HEK293 (cell line): ENCODE measurements around the gene RAF1.

Source experiments
- CTCF ChIA-PET: fragments of 350-600 bp; formaldehyde crosslinking; extraction: SDS; loops from one replicate; lab custom pipeline; 2021; ENCODE audit warnings: antibody characterized with exemption; lab: Yijun Ruan, JAX
- POLR2A ChIA-PET: fragments of 300-600 bp; formaldehyde crosslinking; extraction: SDS; loops from one replicate; lab custom pipeline; 2020; ENCODE audit warnings: antibody characterized with exemption, inconsistent platforms; lab: Yijun Ruan, JAX
- H3K27ac ChIP-seq: fragments of 200-500 bp; sonication (Bioruptor generic); 2 replicates; pipeline ENCODE4 v1.5.1; 2014; ENCODE audit warnings: low read depth, low read length, control low read depth, inconsistent platforms; ENCODE audit errors: extremely low read depth
- H3K36me3 ChIP-seq, 2 experiments: fragments of 200-500 bp in 1 of 2; sonication (Bioruptor generic) in 1 of 2; 1 replicate in 1 of 2; 2 replicates in 1 of 2; pipeline ENCODE4 v1.5.1; 2014 to 2017; ENCODE audit warnings: inconsistent platforms in 2 of 2, low read length in 2 of 2; ENCODE audit not compliant: control insufficient read depth in 2 of 2, insufficient read depth in 1 of 2
- H3K4me1 ChIP-seq: fragments of 200-500 bp; sonication (Bioruptor generic); 2 replicates; pipeline ENCODE4 v1.5.1; 2014; ENCODE audit warnings: mild to moderate bottlenecking, low read length, inconsistent platforms; ENCODE audit not compliant: control insufficient read depth, insufficient read depth
- H3K4me3 ChIP-seq: 2 replicates; pipeline ENCODE4 v1.5.1; 2011; ENCODE audit warnings: low read depth, mild to moderate bottlenecking, control low read depth, low read length, moderate library complexity
- H3K9me3 ChIP-seq: fragments of 200-500 bp; sonication (Bioruptor generic); 2 replicates; pipeline ENCODE4 v1.5.1; 2014; ENCODE audit warnings: low read depth, low read length, inconsistent platforms; ENCODE audit not compliant: control insufficient read depth, insufficient read depth
- BCL11B ChIP-seq: fragments of 450-650 bp; formaldehyde crosslinking; IDR thresholded peaks from 2 replicates; pipeline ENCODE4 v1.5.1; 2016; ENCODE audit warnings: low read depth, missing biosample characterization, missing genetic modification characterization
- EGR2 ChIP-seq: fragments of 450-650 bp; formaldehyde crosslinking; IDR thresholded peaks from 2 replicates; pipeline ENCODE4 v1.5.1; 2016; ENCODE audit warnings: low read depth, missing biosample characterization, missing genetic modification characterization
- HOXD13 ChIP-seq: sonication (generic); formaldehyde crosslinking; IDR thresholded peaks from 2 replicates; pipeline ENCODE4 v1.8.0; 2022; ENCODE audit warnings: missing genetic modification reagents, borderline replicate concordance
- OSR2 ChIP-seq: fragments of 450-650 bp; formaldehyde crosslinking; IDR thresholded peaks from 2 replicates; pipeline ENCODE4 v1.5.1; 2016; ENCODE audit warnings: missing biosample characterization, missing genetic modification characterization
- PRDM6 ChIP-seq: fragments of 450-650 bp; formaldehyde crosslinking; IDR thresholded peaks from 2 replicates; pipeline ENCODE4 v1.5.1; 2017; ENCODE audit warnings: missing biosample characterization, missing genetic modification characterization
- ZFHX2 ChIP-seq: fragments of 450-650 bp; formaldehyde crosslinking; conservative IDR thresholded peaks from 2 replicates; pipeline ENCODE4 v1.5.1; 2016; ENCODE audit warnings: missing biosample characterization, missing genetic modification characterization
- ZFP3 ChIP-seq: fragments of 450-650 bp; formaldehyde crosslinking; IDR thresholded peaks from 2 replicates; pipeline ENCODE4 v1.5.1; 2016; ENCODE audit warnings: low read depth, missing biosample characterization, missing genetic modification characterization
- ZNF133 ChIP-seq: fragments of 450-650 bp; formaldehyde crosslinking; IDR thresholded peaks from 2 replicates; pipeline ENCODE4 v1.5.1; 2016; ENCODE audit warnings: missing biosample characterization, missing genetic modification characterization
- ZNF16 ChIP-seq: fragments of 450-650 bp; formaldehyde crosslinking; IDR thresholded peaks from 2 replicates; pipeline ENCODE4 v1.5.1; 2016; ENCODE audit warnings: low read depth, missing biosample characterization, missing genetic modification characterization
- ZNF2 ChIP-seq: fragments of 450-650 bp; formaldehyde crosslinking; IDR thresholded peaks from 2 replicates; pipeline ENCODE4 v1.5.1; 2016; ENCODE audit warnings: missing biosample characterization, missing genetic modification characterization
- ZNF280D ChIP-seq: fragments of 450-650 bp; formaldehyde crosslinking; IDR thresholded peaks from 2 replicates; pipeline ENCODE4 v1.5.1; 2016; ENCODE audit warnings: missing biosample characterization, missing genetic modification characterization
- ZNF354C ChIP-seq: fragments of 450-650 bp; formaldehyde crosslinking; IDR thresholded peaks from 2 replicates; pipeline ENCODE4 v1.5.1; 2016; ENCODE audit warnings: missing biosample characterization, missing genetic modification characterization, low read depth, borderline replicate concordance
- ZNF416 ChIP-seq: fragments of 450-650 bp; formaldehyde crosslinking; IDR thresholded peaks from 2 replicates; pipeline ENCODE4 v1.5.1; 2016; ENCODE audit warnings: missing biosample characterization, missing genetic modification characterization
- ZNF610 ChIP-seq: fragments of 450-650 bp; formaldehyde crosslinking; IDR thresholded peaks from 2 replicates; pipeline ENCODE4 v1.5.1; 2016; ENCODE audit warnings: missing biosample characterization, missing genetic modification characterization, borderline replicate concordance
- ZNF629 ChIP-seq: fragments of 450-650 bp; formaldehyde crosslinking; IDR thresholded peaks from 2 replicates; pipeline ENCODE4 v1.5.1; 2017; ENCODE audit warnings: missing biosample characterization, missing genetic modification characterization
- ZNF639 ChIP-seq: fragments of 450-650 bp; formaldehyde crosslinking; IDR thresholded peaks from 2 replicates; pipeline ENCODE4 v1.5.1; 2016; ENCODE audit warnings: missing biosample characterization, missing genetic modification characterization
- ZNF658 ChIP-seq: fragments of 450-650 bp; formaldehyde crosslinking; IDR thresholded peaks from 2 replicates; pipeline ENCODE4; 2016; ENCODE audit warnings: missing biosample characterization, missing genetic modification characterization

Gene RAF1

GRCh38 chr3:12574131-12574530, 89.8 kb downstream of the RAF1 start (continued):
- no peak for TF ChIP-seq ZNF658 (tag by site-specific recombination)
- no peak for TF ChIP-seq ZNF2 (tag by site-specific recombination)

GRCh38 chr3:12571986-12572385, 91.9 kb downstream of the RAF1 start:
- CTCF ChIA-PET: no interaction called here
- peaks cover 44 to 80% of the 10 kb centered on the region in 2 experiments for H3K36me3 ChIP-seq

GRCh38 chr3:12569836-12570235, 94.1 kb downstream of the RAF1 start:
- no peak overlapping the region for H3K4me3 ChIP-seq
- no peaks in the 10 kb centered on the region for H3K9me3 ChIP-seq
- H3K36me3 ChIP-seq: peaks cover 39 to 59% of the 10 kb centered on the region in 2 experiments
- H3K4me1 ChIP-seq: no peaks in the 10 kb centered on the region
- ChIA-PET POLR2A (no interaction called here), CTCF (interaction anchor here (0.6 kb wide), 2 partner anchors 9 to 34 kb away, joined by 3 to 5 read pairs; no protein-coding TSS in a partner anchor)
- H3K27ac ChIP-seq: no peak overlapping the region
- no peak for TF ChIP-seq ZNF610 (tag by site-specific recombination)
- peak; percentile 88 for TF ChIP-seq ZFHX2
- peak; percentile 91 for TF ChIP-seq EGR2

More at GRCh38 chr3:12571986-12572385, 91.9 kb downstream of the RAF1 start:
- H3K4me3 ChIP-seq: no peak overlapping the region
- H3K4me1 ChIP-seq: no peaks in the 10 kb centered on the region
- no peak for TF ChIP-seq ZNF629
- no peak for TF ChIP-seq HOXD13 (CRISPR knock-in tag)
- TF ChIP-seq ZNF354C (tag by site-specific recombination): no peak
- TF ChIP-seq ZFP3 (tag by site-specific recombination): no peak
- TF ChIP-seq OSR2 (tag by site-specific recombination): no peak
- no peak for TF ChIP-seq ZNF416 (tag by site-specific recombination)
- TF ChIP-seq PRDM6 (tag by site-specific recombination): no peak
- no peak for TF ChIP-seq ZNF280D (tag by site-specific recombination)
- no peak for TF ChIP-seq BCL11B
- TF ChIP-seq ZNF16 (tag by site-specific recombination): no peak
- no peak for TF ChIP-seq ZNF133
- H3K9me3 ChIP-seq: no peaks in the 10 kb centered on the region
- POLR2A ChIA-PET: interaction anchor here (0.6 kb wide), 1 partner anchor 90 kb away, joined by 3 read pairs; no protein-coding TSS in a partner anchor
- no peak overlapping the region for H3K27ac ChIP-seq

- ChIA-PET POLR2A (no interaction called here), CTCF (interaction anchor here (0.5 kb wide), 1 partner anchor 434 kb away, joined by 5 read pairs; no protein-coding TSS in a partner anchor)
- Histone ChIP-seq H3K4me3 (no peak overlapping the region), H3K27ac (no peak overlapping the region), H3K4me1 (no peaks in the 10 kb centered on the region), H3K9me3 (no peaks in the 10 kb centered on the region), H3K36me3 (peaks cover 38 to 48% of the 10 kb centered on the region in 2 experiments)
- TF ChIP-seq ZNF639 (tag by site-specific recombination): no peak
These were observed 95.2 kb downstream of the RAF1 start for GRCh38 chr3:12568747-12569146.
